ENCODE results near the gene KRTAP16-1.

KRTAP16-1 gene

DNA sequence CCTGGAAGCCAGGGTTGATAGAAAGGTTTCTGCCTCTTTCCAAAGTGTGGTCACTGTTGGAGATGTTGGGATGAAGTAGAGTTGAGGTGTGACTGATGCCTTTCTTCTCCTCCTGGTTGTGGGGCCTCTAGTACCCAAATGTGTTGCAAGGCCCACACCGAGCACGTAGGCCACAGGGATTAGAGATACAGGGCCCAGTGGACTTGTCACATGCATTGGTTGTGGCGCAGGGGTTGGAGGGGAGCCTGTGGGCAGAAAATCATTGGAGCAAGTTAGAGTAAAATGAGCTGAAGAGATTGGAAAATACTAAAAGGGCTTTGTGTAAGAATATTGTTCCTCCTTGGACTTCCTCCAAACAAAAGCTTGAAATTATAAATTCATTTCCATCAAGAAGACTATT is 36.9 kb upstream of the KRTAP16-1 start:
- no peak for TF ChIP-seq POLR2A (IDR thresholded peaks at IDR 0.05; ENCODE audit: extremely low read depth, insufficient read length)
- TF ChIP-seq, protein P1, sequence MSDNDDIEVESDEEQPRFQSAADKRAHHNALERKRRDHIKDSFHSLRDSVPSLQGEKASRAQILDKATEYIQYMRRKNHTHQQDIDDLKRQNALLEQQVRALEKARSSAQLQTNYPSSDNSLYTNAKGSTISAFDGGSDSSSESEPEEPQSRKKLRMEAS (IDR thresholded peaks at IDR 0.05; ENCODE audit: low read depth, low read length) = no peak
- TF ChIP-seq, protein P2, sequence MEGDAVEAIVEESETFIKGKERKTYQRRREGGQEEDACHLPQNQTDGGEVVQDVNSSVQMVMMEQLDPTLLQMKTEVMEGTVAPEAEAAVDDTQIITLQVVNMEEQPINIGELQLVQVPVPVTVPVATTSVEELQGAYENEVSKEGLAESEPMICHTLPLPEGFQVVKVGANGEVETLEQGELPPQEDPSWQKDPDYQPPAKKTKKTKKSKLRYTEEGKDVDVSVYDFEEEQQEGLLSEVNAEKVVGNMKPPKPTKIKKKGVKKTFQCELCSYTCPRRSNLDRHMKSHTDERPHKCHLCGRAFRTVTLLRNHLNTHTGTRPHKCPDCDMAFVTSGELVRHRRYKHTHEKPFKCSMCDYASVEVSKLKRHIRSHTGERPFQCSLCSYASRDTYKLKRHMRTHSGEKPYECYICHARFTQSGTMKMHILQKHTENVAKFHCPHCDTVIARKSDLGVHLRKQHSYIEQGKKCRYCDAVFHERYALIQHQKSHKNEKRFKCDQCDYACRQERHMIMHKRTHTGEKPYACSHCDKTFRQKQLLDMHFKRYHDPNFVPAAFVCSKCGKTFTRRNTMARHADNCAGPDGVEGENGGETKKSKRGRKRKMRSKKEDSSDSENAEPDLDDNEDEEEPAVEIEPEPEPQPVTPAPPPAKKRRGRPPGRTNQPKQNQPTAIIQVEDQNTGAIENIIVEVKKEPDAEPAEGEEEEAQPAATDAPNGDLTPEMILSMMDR (IDR thresholded peaks at IDR 0.05; ENCODE audit: low read depth, low read length) = no peak
- no peak for TF ChIP-seq MYC (IDR thresholded peaks at IDR 0.05; ENCODE audit: low read depth, low read length)
- DNase-seq (ENCODE audit: low read depth) = no peak
- no peak overlapping the region for H3K4me3 ChIP-seq (ENCODE audit: low read depth, low read length)

DNA sequence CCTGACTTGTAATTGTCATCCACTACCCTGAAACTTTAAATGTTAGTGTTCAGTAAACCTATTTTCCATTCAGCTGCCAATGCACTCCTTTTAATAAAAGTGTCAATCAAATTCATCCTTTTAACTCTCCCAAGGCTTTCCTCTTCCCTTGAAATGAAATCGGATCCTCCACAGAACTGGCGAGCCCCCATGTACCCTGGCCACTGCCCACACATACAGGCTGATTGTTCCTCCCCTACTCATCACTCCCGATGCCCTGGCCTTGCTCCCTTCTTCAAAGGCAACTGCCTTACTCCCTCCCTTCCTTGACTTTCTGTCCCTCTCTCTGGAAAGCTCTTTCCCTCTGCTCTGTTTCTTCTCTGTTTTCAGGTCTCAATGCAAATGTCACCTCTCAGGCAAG is 33.9 kb upstream of the KRTAP16-1 start:
- H3K4me3 ChIP-seq (ENCODE audit: low read depth, low read length) = no peak overlapping the region
- TF ChIP-seq, protein P1 (IDR thresholded peaks at IDR 0.05; ENCODE audit: low read depth, low read length) = no peak
- TF ChIP-seq POLR2A (IDR thresholded peaks at IDR 0.05; ENCODE audit: extremely low read depth, insufficient read length) = no peak
- TF ChIP-seq MYC (IDR thresholded peaks at IDR 0.05; ENCODE audit: low read depth, low read length) = no peak
- TF ChIP-seq, protein P2 (IDR thresholded peaks at IDR 0.05; ENCODE audit: low read depth, low read length) = no peak
- DNase-seq (ENCODE audit: low read depth) = no peak

DNA sequence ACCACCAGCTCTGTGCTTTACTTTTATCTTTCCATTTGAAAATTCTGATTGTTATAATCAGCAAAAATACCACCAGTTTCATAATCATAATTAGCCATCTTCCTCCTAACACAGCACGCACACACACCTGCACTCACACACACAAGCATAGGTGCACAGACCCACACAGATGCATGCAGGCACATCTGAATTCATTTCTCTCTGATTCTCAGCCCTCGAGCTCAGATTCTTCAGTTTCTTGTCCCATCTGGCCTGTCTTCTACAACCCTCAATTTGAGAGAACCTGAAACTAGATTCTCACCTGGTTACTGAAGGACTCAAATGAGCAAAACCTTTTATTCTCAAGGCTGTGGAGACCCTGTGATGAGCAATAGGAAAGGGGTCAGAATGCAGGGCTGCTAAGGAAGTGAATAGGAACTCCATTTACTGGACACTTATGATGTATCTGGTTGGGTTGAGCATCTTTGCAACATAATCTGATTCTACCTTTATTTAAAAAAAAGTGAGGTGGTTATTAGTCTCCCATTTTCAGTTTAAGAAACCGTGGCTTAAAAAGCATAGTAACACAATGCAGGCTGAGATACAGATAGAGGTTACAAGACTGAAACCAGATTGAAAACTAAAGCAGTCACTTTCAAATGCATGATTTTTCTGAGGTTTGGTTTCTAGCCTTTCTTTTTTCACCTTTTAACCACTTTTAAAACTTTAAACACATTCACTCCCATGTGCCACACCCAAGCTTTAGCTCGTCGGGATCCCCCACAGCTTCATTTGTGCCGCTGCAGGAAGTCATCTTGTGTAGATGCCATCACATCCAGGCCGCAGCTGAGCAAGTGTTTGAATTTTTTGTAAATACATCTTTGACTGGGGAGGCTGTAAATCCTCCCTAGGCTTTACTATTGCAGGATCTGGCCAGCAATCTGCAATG is 32.1 kb upstream of the KRTAP16-1 start:
- no peak for DNase-seq (ENCODE audit: low read depth)
- TF ChIP-seq, protein P1 (IDR thresholded peaks at IDR 0.05; ENCODE audit: low read depth, low read length) = no peak
- TF ChIP-seq MYC (IDR thresholded peaks at IDR 0.05; ENCODE audit: low read depth, low read length) (no peak), POLR2A (IDR thresholded peaks at IDR 0.05; ENCODE audit: extremely low read depth, insufficient read length) (no peak)
- TF ChIP-seq, protein P2 (IDR thresholded peaks at IDR 0.05; ENCODE audit: low read depth, low read length) = no peak
- H3K4me3 ChIP-seq (ENCODE audit: low read depth, low read length) = no peak overlapping the region

DNA sequence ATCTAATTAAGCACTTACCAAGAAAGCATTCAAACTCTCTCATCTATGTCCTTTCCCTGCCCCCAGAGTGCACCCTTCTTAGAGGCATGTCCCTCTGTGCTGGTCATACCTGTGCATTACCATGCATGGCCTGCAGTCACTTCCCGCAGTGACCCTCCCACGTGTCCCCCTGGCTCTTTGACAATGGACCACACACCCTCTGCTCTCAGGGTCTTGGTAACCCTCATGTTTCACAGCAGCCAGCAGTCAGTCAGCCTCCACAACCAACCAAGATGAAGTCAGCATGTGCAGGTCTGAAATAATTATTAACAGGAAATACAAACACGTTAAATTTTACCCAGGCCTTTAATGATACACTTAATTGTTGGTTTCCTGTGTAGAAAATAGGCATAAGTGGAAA is 31.4 kb upstream of the KRTAP16-1 start:
- DNase-seq (ENCODE audit: low read depth) = no peak
- TF ChIP-seq MYC (IDR thresholded peaks at IDR 0.05; ENCODE audit: low read depth, low read length) = no peak
- H3K4me3 ChIP-seq (ENCODE audit: low read depth, low read length) = no peak overlapping the region

DNA sequence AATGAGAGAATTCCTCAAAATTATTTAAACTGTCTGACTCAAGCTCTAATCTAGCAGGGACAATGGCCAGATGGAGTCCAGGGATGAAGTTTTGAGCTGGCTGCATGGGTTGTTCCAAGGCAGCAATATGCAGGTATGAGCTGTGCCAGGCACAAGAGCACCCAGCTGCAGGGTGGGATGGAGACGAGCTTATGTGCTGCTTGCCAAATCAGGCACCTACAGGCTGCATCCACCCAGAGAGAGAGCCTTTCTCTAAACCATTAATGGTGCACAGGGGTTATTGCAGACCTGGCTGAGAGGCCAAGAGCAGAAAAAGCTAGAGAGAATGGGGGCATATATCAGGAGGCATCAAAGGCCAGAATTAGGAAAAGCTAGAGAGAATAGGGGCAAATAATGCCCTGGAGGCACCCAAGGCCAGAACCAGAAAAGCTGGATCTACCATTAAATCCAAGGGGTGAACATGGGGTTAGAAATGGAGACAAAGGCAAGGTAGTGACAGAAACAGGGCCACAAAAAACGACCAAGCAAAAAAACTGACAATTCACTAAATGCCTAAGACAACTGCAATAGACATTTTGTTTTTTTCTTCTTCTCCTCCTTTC is 30.6 kb upstream of the KRTAP16-1 start:
- no peak for DNase-seq (ENCODE audit: low read depth)
- TF ChIP-seq, protein P1 (IDR thresholded peaks at IDR 0.05; ENCODE audit: low read depth, low read length) = no peak
- TF ChIP-seq, protein P2 (IDR thresholded peaks at IDR 0.05; ENCODE audit: low read depth, low read length) = no peak
- TF ChIP-seq MYC (IDR thresholded peaks at IDR 0.05; ENCODE audit: low read depth, low read length) (no peak), POLR2A (IDR thresholded peaks at IDR 0.05; ENCODE audit: extremely low read depth, insufficient read length) (no peak)

DNA sequence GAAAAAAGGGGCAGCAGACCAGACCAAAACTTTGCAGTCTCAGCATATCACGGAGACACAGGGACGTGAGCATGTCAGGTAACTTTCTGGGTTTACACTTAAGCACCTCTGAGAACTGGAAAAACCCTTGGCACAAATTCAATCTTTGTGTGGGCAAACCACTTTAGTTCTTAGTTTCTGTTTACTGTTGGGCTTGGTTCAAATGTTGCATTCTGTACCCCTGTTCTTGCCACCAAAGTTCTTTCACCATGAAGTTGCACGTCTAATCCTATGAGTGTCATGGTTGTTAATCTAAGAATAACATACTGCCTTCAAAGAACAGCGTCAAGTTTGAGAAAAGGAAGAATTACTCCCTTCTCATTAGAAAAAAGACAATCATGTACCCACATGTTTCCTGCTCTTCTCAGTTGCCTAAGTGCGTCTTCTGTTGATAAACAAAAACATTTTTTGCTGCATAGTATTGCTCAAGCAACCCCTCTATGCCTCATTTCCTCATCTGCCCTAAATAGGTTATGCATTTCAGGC is 29.9 kb upstream of the KRTAP16-1 start:
- no peak for DNase-seq (ENCODE audit: low read depth)
- no peak for TF ChIP-seq MYC (IDR thresholded peaks at IDR 0.05; ENCODE audit: low read depth, low read length)
- no peak for TF ChIP-seq POLR2A (IDR thresholded peaks at IDR 0.05; ENCODE audit: extremely low read depth, insufficient read length)

More for the DNA sequence above, 30.6 kb upstream of the KRTAP16-1 start:
- H3K4me3 ChIP-seq (ENCODE audit: low read depth, low read length) = no peak overlapping the region

More for the DNA sequence above, 29.9 kb upstream of the KRTAP16-1 start:
- H3K4me3 ChIP-seq (ENCODE audit: low read depth, low read length) = no peak overlapping the region

Measured in NB4 (cell line).